ENCODE results near the gene SPATA32. TPM values are rescaled to one million over a fixed set of nuclear protein-coding genes. Genes with fewer than 3 reads are reported as not detected.

Gene SPATA32
- total RNA-seq, 6 experiments from 2014 or later = not detected

- Histone ChIP-seq H3K4me1 (no peaks in the 10 kb centered on the region), H3K4me3 (no peak overlapping the region)
- intact Hi-C loops (cut with DNase I) = loop anchor here in 1 of 2 donors (10.0 kb wide), 1 partner anchor 156 kb away; no protein-coding TSS in a partner anchor
Observed at GRCh38 chr17:45228763-45229539, 32.9 kb downstream of the SPATA32 start.

GRCh38 chr17:45227926-45228762 is 33.8 kb downstream of the SPATA32 start:
- H3K27me3 ChIP-seq = no peaks in the 10 kb centered on the region
- DNase-seq (peak in 1 of 3 donors; percentile 50), ATAC-seq (no peak)
- H3K9me3 ChIP-seq = no peaks in the 10 kb centered on the region
- H3K36me3 ChIP-seq = no peaks in the 10 kb centered on the region
- TF ChIP-seq, protein P1, sequence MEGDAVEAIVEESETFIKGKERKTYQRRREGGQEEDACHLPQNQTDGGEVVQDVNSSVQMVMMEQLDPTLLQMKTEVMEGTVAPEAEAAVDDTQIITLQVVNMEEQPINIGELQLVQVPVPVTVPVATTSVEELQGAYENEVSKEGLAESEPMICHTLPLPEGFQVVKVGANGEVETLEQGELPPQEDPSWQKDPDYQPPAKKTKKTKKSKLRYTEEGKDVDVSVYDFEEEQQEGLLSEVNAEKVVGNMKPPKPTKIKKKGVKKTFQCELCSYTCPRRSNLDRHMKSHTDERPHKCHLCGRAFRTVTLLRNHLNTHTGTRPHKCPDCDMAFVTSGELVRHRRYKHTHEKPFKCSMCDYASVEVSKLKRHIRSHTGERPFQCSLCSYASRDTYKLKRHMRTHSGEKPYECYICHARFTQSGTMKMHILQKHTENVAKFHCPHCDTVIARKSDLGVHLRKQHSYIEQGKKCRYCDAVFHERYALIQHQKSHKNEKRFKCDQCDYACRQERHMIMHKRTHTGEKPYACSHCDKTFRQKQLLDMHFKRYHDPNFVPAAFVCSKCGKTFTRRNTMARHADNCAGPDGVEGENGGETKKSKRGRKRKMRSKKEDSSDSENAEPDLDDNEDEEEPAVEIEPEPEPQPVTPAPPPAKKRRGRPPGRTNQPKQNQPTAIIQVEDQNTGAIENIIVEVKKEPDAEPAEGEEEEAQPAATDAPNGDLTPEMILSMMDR (IDR thresholded peaks at IDR 0.05) = no peak
- no peak for TF ChIP-seq POLR2A (IDR thresholded peaks at IDR 0.05)
- peak overlapping the region; percentile 21 to 77 (median 67) for H3K27ac ChIP-seq
- intact Hi-C loops (cut with DNase I) = loop anchor here in 1 of 2 donors (10.0 kb wide), 1 partner anchor 157 kb away; no protein-coding TSS in a partner anchor
- 33% methylated on average over 2 of the region's 17 CpGs for WGBS (ENCODE audit: insufficient coverage, low coverage, low lambda C conversion rate, missing lambda C conversion rate)
- H3K4me1 ChIP-seq = no peaks in the 10 kb centered on the region
- H3K4me3 ChIP-seq = no peak overlapping the region

More at GRCh38 chr17:45228763-45229539, 32.9 kb downstream of the SPATA32 start:
- peak; percentile 49 to 62 (median 54) for ATAC-seq
- TF ChIP-seq, protein P1 (IDR thresholded peaks at IDR 0.05) = no peak
- TF ChIP-seq POLR2A (IDR thresholded peaks at IDR 0.05) = no peak
- DNase-seq = peak; percentile 78 to 88 (median 82)
- Histone ChIP-seq H3K9me3 (no peaks in the 10 kb centered on the region), H3K27ac (peak overlapping the region; percentile 21 to 77 (median 67)), H3K36me3 (no peaks in the 10 kb centered on the region), H3K27me3 (no peaks in the 10 kb centered on the region)
- WGBS (ENCODE audit: insufficient coverage, low coverage, low lambda C conversion rate, missing lambda C conversion rate) = 45% methylated on average over 4 of the region's 19 CpGs

DNA sequence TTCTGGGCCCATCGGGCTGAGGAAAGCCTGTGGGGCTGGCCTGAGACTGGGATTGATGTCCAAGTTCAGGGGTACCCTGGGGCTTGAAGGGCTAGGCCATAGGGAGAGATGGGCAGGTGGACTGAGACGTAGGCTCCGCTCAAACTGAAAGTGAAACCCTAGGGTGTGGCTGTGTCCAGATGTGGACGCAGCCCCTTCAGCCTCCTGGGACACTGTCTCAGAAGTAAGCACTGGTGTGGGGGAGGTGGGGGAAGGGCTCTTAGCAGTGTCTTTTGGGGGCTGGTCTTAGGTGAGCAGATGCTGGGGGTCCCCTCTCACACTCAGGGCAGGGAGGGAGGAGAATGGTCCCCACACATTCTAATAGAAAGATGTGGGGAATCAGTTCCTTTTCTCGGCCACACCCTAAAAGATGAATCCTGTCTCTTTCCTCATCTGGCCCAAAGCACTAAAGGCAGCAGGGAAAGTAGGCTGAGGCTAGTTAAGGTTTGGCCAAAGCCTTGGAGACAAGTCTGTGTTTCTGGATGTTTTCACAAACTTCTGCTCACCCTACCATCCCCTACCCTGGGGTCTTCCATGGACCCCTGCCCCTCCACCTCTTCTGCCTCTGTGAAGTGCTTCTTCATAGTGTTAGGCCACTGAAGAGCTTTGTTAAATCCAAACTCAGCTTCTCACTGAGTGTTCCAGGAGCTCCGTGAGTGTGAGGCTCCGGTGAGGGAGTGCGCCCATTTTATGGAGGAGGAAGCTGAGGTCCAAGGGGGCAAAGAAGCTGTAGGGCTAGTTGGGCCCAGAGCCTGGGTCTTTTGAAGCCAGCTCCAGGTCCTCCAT is 34.6 kb downstream of the SPATA32 start:
- 64% methylated on average over 8 of the region's 8 CpGs for WGBS (ENCODE audit: insufficient coverage, low coverage, low lambda C conversion rate, missing lambda C conversion rate)
- H3K36me3 ChIP-seq = no peaks in the 10 kb centered on the region
- H3K4me1 ChIP-seq = no peaks in the 10 kb centered on the region
- intact Hi-C loops (cut with DNase I) = loop anchor here in 1 of 2 donors (10.0 kb wide), 1 partner anchor 157 kb away; no protein-coding TSS in a partner anchor
- H3K4me3 ChIP-seq = no peak overlapping the region
- H3K27me3 ChIP-seq = no peaks in the 10 kb centered on the region
- DNase-seq (no peak), ATAC-seq (peak in 1 of 4 donors; percentile 8)
- no peak for TF ChIP-seq POLR2A (IDR thresholded peaks at IDR 0.05)
- TF ChIP-seq, protein P1 (IDR thresholded peaks at IDR 0.05) = no peak
- peak overlapping the region in 2 of 3 donors; percentile 67 to 77 for H3K27ac ChIP-seq
- no peaks in the 10 kb centered on the region for H3K9me3 ChIP-seq

DNA sequence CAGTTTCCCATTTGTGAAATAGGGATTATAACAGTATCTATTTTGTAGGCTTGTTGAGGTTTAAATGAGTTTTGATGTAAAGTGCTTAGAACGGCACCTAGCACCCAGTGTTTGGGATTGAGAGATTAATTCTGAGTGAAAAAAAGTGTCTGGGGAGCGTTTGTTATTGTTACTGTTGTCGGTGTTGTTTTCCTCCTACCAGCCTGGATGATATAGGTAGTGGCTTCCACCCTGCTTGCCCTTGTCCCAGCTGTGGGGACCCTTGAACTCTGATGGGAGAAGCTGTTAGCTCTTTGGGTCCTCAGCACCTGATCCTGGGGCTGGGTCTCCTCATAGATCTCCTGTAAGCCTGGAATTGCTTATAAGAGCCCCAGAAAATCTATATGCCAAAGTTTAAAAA is 35.3 kb downstream of the SPATA32 start:
- intact Hi-C loops (cut with DNase I) = loop anchor here in 1 of 2 donors (10.0 kb wide), 1 partner anchor 158 kb away; no protein-coding TSS in a partner anchor
- ATAC-seq = no peak
- Histone ChIP-seq H3K4me1 (no peaks in the 10 kb centered on the region), H3K27ac (peak overlapping the region in 2 of 3 donors; percentile 67 to 69), H3K36me3 (no peaks in the 10 kb centered on the region), H3K9me3 (no peaks in the 10 kb centered on the region), H3K4me3 (peak overlapping the region in 1 of 3 donors; percentile 4), H3K27me3 (no peaks in the 10 kb centered on the region)
- 66% methylated on average over 3 of the region's 3 CpGs for WGBS (ENCODE audit: insufficient coverage, low coverage, low lambda C conversion rate, missing lambda C conversion rate)
- no peak for DNase-seq
- TF ChIP-seq, protein P1 (IDR thresholded peaks at IDR 0.05) = no peak
- no peak for TF ChIP-seq POLR2A (IDR thresholded peaks at IDR 0.05)
